Loucy (cell line): ENCODE measurements around the gene C1GALT1C1.

Experiments used
- EZH2phosphoT487 ChIP-seq: fragments of 200-600 bp; IDR thresholded peaks from 2 replicates; pipeline ENCODE4 v1.6.1; 2018; ENCODE audit warnings: antibody characterized with exemption, mild to moderate bottlenecking, moderate library complexity, borderline replicate concordance
- TF ChIP-seq, protein P1 (sequence below): fragments of 200-600 bp; sonication (generic); conservative IDR thresholded peaks from 2 replicates; pipeline ENCODE4 v1.5.1; 2014; ENCODE audit warnings: mild to moderate bottlenecking, antibody characterized with exemption, low read length

DNA sequence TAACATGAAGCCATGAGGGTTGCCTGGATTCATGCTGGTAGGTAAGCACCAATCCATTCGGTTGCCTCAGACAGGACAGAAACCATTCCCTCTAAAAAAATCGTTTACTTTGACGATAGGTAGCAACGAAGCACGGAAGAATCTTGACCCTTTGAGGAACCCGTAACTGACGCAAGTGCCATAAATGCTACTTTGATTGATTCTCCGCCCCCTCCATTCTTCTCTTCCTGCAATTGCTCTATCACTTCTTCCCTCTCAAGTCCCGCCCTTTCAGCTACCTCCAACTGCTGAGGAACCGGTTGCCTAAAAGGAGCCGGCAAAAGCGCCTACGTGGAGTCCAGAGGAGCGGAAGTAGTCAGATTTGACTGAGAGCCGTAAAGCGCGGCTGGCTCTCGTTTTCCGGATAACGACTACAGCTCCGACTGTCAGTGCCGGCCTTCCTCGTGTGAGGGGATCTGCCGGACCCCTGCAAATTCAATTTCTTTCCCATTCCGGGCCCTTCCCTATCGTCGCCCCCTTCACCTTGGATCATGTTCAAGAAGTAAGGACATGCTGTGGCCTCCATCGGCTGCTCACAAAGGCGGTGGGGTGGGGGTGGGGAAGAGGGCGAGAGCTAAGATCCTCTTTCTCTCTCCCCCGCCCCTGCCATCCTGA is 26.0 kb downstream of the C1GALT1C1 start, which contains the start of gene MCTS1:
- no peak for TF ChIP-seq EZH2phosphoT487
- TF ChIP-seq, protein P1, sequence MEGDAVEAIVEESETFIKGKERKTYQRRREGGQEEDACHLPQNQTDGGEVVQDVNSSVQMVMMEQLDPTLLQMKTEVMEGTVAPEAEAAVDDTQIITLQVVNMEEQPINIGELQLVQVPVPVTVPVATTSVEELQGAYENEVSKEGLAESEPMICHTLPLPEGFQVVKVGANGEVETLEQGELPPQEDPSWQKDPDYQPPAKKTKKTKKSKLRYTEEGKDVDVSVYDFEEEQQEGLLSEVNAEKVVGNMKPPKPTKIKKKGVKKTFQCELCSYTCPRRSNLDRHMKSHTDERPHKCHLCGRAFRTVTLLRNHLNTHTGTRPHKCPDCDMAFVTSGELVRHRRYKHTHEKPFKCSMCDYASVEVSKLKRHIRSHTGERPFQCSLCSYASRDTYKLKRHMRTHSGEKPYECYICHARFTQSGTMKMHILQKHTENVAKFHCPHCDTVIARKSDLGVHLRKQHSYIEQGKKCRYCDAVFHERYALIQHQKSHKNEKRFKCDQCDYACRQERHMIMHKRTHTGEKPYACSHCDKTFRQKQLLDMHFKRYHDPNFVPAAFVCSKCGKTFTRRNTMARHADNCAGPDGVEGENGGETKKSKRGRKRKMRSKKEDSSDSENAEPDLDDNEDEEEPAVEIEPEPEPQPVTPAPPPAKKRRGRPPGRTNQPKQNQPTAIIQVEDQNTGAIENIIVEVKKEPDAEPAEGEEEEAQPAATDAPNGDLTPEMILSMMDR: no peak
